HG03064 (cell line): Measurements from ENCODE around the gene GPC3.
"Not testable (repeated sequence)": the region's sequence is repeated elsewhere in the genome, so short reads cannot be mapped to it uniquely, and the experiment has no call there.

Experiments
- ATAC-seq: cut with Tn5 transposase; IDR thresholded peaks from one replicate; pipeline ENCODE4 v1.9.1; 2021; ENCODE audit warnings: low read depth; ENCODE audit not compliant: unreplicated experiment

GPC3 gene

GRCh38 chrX:133633950-133634349 lies 351.4 kb downstream of the GPC3 start:
- ATAC-seq, result no peak

DNA sequence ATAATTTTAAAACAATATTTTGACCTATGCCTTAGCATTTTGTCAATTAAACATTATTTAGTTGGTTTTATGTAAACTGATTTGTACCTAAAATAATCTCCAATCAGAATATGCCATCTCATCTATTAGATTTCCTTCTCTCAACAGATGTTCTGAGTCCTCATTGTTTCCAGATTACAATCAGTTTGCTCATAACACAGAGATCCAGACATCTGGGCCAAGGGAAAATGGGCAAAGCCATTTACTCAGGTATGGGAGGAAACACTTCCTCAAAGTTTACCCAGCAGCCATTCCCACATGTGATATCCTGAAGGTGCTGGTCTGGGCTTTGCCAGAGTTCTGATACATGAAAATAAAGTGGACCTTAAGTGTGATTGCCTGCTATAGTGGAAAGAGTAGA lies 352.2 kb downstream of the GPC3 start:
- no peak for ATAC-seq

- ATAC-seq, result no peak
Measured at GRCh38 chrX:133630362-133630761, 355.0 kb downstream of the GPC3 start.

- ATAC-seq, result no peak
Measured at GRCh38 chrX:133627673-133628072, 357.7 kb downstream of the GPC3 start.

DNA sequence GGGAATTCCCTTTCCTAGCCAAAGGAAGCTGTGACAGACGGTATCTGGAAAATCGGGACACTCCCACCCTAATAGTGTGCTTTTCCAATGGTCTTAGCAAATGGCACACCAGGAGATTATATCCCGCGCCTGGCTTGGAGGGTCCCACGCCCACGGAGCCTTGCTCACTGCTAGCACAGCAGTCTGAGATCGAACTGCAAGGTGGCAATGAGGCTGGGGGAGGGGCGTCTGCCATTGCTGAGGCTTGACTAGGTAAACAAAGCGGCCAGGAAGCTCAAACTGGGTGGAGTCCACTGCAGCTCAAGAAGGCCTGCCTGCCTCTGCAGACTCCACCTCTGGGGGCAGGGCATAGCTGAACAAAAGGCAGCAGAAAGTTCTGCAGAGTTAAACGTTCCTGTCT lies 364.0 kb downstream of the GPC3 start:
- ATAC-seq, result not testable (repeated sequence)

GRCh38 chrX:133611676-133612075 lies 373.7 kb downstream of the GPC3 start:
- no peak for ATAC-seq

GRCh38 chrX:133610056-133610455 lies 375.3 kb downstream of the GPC3 start:
- no peak for ATAC-seq

GRCh38 chrX:133609166-133609565 lies 376.2 kb downstream of the GPC3 start:
- ATAC-seq, result no peak

GRCh38 chrX:133608406-133608805 lies 377.0 kb downstream of the GPC3 start:
- ATAC-seq, result no peak

DNA sequence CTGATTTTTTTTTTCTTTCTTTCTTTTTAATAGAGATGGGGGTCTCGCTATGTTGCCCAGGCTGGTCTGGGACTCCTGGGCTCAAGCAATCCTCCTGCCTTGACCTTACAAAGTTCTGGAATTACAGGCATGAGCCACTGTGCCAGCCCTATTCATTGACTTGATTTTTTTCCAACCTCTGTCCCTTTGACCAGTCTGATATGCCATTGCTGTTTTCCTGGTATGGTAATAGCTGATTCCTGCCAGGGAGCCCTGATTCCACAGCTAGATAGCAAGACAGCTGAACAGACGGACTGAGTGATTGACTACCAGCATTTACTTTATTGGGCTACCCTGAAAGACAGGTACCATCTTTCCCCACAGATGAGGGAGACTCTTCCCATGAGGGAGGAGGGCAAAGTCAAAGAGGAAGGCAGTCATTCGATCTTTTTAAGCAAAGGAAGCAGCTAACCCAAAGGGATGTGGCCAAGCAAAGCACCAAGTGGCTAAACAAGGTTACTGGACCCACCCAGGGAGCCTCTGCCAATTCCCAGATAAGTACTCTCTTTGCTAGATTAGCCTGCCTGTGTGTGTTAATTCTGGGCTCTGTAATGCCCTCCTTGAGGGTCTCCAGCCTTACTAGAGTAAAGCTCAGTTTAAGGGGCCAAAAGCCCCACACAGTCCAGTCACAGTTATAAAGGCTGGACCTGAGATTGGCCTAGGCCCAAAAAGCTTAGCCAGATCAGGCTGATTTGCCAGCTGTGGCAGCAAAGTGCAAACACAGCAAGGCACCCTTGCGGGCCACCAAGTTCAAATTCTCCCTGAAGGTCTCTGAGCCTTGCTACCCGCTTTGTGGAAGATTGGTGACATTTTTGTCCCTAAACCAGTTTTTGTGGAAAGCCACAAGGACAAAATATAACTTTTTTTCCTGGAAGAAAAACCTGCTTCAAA lies 377.7 kb downstream of the GPC3 start:
- no peak for ATAC-seq

DNA sequence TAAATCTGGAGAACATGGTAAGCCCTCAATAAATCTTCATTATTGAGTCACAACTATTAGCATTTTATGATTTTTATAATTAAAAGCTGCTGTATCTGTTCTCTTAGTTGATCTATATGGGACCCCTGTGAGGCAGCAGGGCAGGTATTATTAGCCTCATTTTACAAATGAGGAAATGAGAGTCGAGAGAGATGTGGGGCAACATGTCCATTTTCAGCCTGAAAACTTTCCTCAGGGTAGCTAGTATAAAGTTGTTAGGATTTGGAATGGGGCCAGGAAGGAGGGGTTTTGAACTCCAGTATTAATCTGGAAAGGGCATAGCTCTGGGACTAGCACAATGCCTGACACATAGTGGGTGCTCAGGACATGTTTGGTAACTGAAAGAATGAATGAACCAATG lies 378.4 kb downstream of the GPC3 start:
- no peak for ATAC-seq

DNA sequence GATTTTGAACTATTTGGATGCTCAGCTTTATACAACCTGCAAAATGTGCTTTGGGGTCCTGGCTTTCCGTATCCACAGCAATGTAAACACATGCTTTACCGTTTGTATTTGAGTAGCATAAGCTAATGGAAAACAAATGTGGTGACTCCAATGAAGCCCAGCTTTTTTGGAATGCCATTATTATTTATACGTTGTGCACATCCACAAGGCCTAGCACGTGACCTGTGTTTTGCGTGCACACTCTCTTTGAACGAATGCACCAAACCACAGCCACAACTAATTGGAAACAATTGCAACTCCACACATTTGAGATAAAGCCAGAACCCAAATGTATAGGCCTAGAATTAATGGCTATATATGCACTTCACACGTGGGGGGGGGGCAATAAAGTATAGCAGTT lies 380.6 kb downstream of the GPC3 start:
- no peak for ATAC-seq

DNA sequence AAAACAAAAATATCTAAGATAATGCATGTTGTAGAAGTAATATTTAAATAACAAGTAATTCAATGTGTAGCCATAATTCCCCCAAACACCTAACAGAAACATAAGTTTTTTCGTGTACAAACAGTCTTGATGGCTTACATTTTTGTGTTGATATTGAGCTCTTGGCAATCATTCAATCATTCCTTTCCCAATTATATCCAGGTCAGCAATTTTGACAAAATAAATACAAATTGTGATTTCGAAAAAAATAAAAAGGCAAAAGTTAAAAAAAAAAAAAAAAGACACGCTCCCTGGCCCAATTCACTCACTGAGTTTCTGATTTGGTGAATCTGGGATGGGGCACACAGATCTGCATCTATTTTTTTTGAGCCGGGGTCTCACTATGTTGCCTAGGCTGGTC lies 382.5 kb downstream of the GPC3 start:
- ATAC-seq, result no peak

DNA sequence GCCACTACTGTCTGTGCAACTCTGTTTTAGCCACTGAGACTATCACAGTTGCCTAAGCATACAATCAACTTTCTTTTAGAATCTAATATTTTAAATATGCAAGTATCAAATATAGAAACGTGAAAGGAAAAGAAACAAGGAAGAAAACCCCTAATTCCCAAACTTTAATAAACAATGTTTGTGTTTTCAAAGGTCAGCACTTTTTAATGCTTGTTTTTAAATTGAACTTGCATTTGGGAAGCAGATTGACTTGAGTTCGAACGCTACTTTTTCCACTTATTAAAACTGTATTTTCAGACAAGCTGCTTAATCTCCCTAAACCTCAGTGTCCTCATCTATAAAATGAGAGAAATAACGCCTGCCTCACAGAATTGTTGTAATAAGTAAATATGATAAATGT lies 384.3 kb downstream of the GPC3 start:
- no peak for ATAC-seq

DNA sequence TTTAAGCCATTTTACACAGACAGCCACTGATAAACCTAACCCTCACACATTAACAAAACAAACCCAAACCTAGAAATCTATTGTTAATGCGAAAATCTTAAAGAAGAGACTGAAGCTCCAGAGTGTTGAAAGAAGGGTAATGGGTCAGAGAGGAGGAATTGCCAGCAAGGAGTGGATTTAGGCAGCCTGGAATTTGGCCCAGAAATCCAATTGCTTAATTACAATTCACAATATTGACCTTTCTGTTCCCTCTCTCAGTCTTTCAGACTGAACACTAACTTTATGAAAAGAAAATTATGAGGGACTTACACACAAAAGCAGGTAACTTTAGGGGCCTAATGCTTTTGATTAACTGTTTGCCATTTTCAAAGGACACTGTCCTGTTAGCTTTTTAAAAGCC lies 384.9 kb downstream of the GPC3 start:
- ATAC-seq, result no peak

GRCh38 chrX:133598601-133599335 lies 386.6 kb downstream of the GPC3 start:
- no peak for ATAC-seq

DNA sequence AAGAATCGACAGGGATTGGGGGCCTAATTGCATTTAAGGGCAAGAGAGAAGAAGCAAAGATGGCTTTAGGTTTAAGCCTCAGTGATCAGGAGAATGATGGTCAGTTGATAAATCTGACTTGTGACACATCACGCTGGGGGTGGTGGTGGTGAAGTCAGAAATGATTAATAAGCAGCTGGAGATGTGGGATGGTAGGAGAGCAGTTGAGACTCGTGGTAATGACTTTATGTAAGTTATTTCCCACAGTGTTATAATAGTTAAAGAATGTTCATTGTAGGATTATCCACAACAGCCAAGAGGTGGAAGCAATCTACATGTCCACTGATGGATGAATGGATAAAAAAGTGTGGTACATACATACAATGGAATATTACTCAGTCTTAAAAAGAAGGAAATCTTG lies 391.2 kb downstream of the GPC3 start:
- ATAC-seq, result no peak

DNA sequence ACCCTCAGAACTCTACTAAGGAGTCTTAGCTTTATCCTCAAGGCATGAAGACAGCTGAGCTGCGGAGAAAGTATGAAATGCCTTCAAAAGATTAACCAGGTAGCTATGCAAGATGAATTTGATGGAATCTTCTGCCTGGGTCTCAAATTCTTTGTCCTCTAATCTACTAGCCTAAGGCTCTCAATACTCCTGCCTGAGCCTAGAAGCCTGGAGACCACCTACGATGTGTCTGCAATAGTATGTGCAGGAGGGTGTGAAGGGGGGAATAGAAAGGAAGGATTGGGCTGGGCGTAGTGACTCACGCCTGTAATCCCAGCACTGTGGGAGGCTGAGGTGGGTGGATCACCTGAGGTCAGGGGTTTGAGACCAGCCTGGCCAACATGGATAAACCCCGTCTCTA lies 391.9 kb downstream of the GPC3 start:
- no peak for ATAC-seq

DNA sequence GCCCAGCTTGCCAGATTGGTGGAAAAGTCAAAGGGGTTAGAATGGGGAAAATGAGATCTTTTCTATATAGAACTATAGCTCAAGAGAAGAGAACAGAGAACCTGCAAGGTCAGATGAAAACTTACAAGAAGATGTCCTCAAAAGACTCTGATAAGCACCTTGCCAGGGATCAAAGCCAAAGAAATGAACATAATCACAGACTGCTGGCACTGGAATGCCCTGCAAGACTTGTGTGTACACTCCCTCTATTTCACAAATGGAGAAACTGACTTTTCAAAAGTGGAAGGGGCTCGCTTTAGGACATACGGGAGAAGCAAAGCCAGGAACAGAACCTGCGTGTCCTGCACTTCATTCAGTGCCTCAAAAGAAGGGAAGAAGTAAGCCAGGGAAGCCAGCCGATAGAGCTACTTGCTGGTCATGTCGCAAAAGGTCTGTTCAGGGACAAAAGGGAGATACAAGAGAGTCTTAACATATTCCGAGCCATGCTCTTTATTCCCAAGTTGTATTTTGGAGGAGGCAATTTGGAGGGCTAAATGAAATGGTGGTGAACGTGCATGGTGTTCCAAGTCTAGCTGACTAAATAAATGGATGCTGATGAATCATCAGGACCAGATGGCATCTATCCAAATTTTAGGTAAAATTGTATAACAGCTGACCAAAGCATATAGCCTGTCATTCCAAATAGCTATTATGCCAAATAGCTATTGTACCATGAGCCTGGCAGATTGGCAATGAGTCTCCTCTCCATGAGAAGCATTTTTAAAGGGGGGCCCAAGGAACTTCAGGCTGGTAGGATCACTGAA lies 394.5 kb downstream of the GPC3 start:
- ATAC-seq, result no peak

- no peak for ATAC-seq
Measured at GRCh38 chrX:133588827-133589226, 396.6 kb downstream of the GPC3 start.

DNA sequence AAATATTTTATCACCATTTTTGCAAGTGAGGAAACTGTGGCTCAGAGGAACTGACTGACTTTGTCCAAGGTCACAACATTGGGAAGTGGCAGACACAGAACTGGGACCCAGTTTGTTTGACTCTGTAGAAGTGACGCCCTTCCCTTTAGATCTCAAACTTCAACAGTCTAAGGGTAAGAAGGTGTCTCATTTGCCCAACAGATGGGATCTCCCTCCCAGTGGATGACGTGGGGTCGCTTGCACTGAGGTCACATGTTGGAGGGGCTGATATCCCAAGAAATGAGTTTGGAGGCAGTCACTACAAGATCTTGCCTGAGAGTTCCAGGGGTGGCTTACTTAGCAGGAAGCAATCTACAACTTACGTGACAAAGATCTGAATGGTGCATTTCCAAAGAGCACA lies 397.6 kb downstream of the GPC3 start:
- ATAC-seq, result no peak
